Activated gamma-delta T cell (primary cell): ENCODE data around the gene GNAS-AS1.

Experiments
- DNase-seq: peaks from one replicate; lab custom pipeline; 2025; lab: John Stamatoyannopoulos, UW

The GNAS-AS1 gene

DNA sequence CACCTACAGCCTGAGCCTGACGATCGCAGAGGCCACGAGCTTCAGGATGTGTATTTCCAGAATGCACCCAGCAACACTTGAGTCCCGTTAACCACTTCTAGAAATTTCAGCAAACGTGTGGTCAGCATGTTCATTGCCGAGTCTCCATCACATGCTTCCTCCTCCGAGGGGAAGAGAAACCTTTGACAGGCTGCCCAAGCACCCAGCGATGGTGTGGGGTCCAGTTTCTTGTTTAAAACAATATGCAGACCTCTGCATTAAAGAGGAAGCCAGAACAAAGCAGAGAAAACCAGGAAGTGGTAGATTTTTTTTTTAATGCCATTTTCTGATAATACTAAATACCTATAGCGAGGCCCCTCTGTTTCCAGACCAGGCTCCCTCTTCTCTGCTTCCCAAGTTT lies 71.9 kb downstream of the GNAS-AS1 start:
- DNase-seq = no peak

DNA sequence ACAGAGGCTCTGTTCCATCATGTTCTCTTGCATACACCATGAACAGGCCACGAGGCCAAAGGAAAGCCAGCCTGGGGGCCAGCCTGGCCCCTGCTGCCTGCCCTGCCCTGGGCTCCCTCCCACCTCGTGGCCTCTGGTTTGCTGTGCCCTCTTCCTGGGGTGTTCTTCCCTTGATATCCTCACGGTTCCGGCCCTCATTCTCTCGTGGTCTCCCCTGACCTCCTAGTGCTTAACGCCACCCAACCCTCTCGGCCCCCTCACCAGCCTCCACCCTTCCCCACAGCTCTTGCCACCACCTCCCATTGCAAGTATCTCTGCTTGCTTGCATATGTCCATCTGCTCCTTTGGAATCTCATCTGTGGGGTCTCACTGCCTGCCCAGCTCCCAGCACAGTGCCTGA lies 73.0 kb downstream of the GNAS-AS1 start:
- DNase-seq = no peak

DNA sequence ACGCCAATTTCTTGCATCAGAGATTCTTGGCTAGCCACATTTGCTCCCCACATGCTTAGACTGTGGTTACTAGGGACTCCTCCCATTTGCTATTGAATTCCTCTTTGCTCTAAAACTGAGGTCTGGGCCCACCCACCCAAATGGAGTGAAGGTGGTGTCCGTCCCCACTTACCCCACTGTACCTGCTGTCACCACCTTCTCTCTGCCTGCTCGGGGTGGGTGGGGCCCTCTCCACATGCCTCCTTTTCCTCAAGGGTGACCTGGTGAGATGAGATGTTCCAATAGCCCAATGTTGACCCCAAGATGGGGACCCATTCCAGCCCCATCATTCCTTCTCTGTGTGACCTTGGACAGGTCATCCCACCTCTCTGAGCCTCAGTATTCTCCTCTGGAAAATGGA lies 74.6 kb downstream of the GNAS-AS1 start:
- no peak for DNase-seq

DNA sequence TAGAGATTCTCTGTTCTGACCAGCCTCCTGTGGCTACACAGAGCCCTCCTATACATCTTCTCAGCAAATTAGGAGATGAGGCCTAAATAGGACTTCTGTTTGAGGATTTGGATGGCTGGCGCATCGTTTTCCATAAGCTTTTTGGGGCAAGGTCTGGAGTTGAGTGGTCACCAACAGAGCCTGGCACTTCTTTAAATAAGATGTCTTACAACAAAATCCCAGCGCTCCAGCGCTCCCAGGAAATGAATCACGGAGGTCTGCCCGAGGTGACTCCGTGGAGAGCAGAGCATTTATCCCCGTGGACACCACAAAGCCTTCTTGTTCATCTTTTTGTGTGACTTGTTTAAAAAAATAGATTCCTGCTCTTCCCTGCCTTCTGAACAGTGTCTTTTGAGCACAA lies 75.3 kb downstream of the GNAS-AS1 start:
- DNase-seq = no peak

DNA sequence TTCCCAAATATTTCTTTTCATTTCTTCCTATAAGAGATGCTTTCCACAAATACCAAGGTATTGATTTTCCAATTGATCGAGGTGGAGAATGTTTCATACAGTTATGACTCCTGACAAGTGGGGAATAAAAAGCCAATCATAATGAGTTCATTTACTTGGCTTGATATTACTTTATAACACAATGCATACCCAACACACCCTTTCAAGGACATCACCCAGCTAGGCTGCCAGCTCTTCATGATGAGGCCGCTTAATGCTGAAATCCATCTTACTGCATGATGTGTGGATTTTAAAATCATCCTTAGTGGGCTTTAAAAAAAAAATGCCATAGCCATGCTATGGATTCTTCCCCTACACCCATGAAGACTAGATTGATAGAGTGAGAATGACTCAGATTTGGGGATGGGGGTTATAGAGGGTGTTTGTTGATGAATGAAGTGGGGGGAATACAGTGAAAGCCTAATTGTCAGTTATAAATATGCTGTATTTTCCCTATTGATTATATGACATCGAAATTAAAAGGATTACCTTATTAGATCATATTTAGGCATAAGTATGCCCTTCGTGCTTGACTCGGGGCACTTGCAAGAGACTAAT lies 75.9 kb downstream of the GNAS-AS1 start:
- no peak for DNase-seq

DNA sequence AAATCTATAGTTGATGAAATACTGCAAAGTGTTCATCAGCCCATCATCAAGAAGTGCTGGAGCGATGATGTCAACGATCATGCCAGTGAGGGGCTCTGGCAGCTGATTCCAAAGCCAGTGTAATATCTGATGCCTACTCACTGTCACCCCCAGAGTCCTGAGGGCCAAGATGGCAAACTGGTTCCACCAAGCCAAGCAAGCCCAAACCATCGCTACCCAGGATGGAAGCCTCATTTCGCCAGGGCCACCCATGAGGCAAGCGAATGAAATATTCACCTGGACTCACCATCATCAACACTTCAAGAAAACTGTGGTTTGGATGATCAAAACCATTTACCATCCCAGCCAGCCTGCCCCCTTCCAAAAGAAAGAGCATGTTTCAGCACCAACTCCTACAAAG lies 76.5 kb downstream of the GNAS-AS1 start:
- no peak for DNase-seq

DNA sequence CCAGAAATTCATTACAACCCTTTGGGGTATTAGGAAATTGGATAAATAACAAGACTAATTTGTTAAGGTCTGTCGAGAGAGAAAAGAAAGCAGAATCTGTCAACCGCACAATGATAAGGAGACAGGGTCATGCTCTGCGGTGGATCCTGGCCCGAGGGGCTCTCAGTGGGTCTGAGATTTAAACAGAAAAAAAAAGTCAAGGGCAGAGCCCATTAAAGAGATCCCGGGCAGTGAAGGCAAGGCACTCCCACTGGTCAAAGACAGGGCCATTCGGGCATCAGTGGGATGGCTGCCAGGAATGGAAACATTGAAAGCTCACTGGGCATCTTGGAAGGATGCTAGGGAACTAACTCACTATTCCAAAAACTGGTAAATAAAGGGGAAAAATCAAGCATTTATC lies 77.9 kb downstream of the GNAS-AS1 start:
- no peak for DNase-seq
